GM19099 (cell line): ENCODE results near the gene PLEKHG2.

Experiments used
- POLR2A ChIP-seq: IDR thresholded peaks from 3 replicates; pipeline ENCODE4 v1.6.1; 2011; ENCODE audit warnings: low read depth; ENCODE audit not compliant: insufficient read length; ENCODE audit errors: extremely low read depth

Gene PLEKHG2

GRCh38 chr19:39435499-39436349, 23.3 kb downstream of the PLEKHG2 start, which contains the start of gene RPS16:
Gene RPS16, minus strand, starts transcription at chr19:39435949. Its CDS starts 54 bp downstream, at chr19:39435895.
- TF ChIP-seq POLR2A: peak; percentile 99

- no peak for TF ChIP-seq POLR2A
These were observed 23.9 kb downstream of the PLEKHG2 start for GRCh38 chr19:39436350-39436716.

- no peak for TF ChIP-seq POLR2A
These were observed 25.9 kb downstream of the PLEKHG2 start for GRCh38 chr19:39438270-39438934.

- TF ChIP-seq POLR2A: no peak
These were observed 32.2 kb downstream of the PLEKHG2 start for GRCh38 chr19:39444598-39445195.

GRCh38 chr19:39445196-39446111, 33.0 kb downstream of the PLEKHG2 start, which contains the start of gene SUPT5H:
Gene SUPT5H, plus strand, starts transcription at chr19:39445582. Its CDS starts 309 bp downstream, at chr19:39445891.
- peak; percentile 92 for TF ChIP-seq POLR2A

- no peak for TF ChIP-seq POLR2A
These were observed 34.1 kb downstream of the PLEKHG2 start for GRCh38 chr19:39446365-39447084.

GRCh38 chr19:39448271-39448670, 35.8 kb downstream of the PLEKHG2 start:
- TF ChIP-seq POLR2A: no peak

- no peak for TF ChIP-seq POLR2A
These were observed 36.8 kb downstream of the PLEKHG2 start for GRCh38 chr19:39449116-39449797.

GRCh38 chr19:39463403-39463802, 50.9 kb downstream of the PLEKHG2 start:
- TF ChIP-seq POLR2A: no peak

- no peak for TF ChIP-seq POLR2A
These were observed 53.7 kb downstream of the PLEKHG2 start for GRCh38 chr19:39465956-39466747.

GRCh38 chr19:39467941-39468340, 55.5 kb downstream of the PLEKHG2 start:
- no peak for TF ChIP-seq POLR2A

- no peak for TF ChIP-seq POLR2A
These were observed 56.6 kb downstream of the PLEKHG2 start for GRCh38 chr19:39469036-39469435.

- no peak for TF ChIP-seq POLR2A
These were observed 57.1 kb downstream of the PLEKHG2 start for GRCh38 chr19:39469567-39469966.
